ENCODE data around the gene TMEM87A.

The TMEM87A gene

GRCh38 chr15:42287931-42288330 is 14.7 kb upstream of the TMEM87A start:
- TF ChIP-seq CTCF (conservative IDR thresholded peaks at IDR 0.05; ENCODE audit: low read depth, low read length): no peak
- H3K9ac ChIP-seq: no peak overlapping the region
- no peak overlapping the region for H3K27ac ChIP-seq
- H3K4me2 ChIP-seq: no peak overlapping the region
- no peaks in the 10 kb centered on the region for H3K79me2 ChIP-seq (ENCODE audit: insufficient read depth, low read depth)
- no peaks in the 10 kb centered on the region for H3K27me3 ChIP-seq (ENCODE audit: insufficient read depth, low read depth)
- H3K4me3 ChIP-seq (IDR thresholded peaks at IDR 0.05; ENCODE audit: insufficient read depth, low read depth, low read length): no peak overlapping the region
- no peaks in the 10 kb centered on the region for H3K36me3 ChIP-seq (ENCODE audit: insufficient read depth)
- no peaks in the 10 kb centered on the region for H4K20me1 ChIP-seq (ENCODE audit: insufficient read depth)
- no peak overlapping the region for H2AFZ ChIP-seq (ENCODE audit: low read depth)
- peaks cover 1% of the 10 kb centered on the region for H3K4me1 ChIP-seq (ENCODE audit: low read depth, poor library complexity, severe bottlenecking)

- H4K20me1 ChIP-seq (ENCODE audit: insufficient read depth): no peaks in the 10 kb centered on the region
- H2AFZ ChIP-seq (ENCODE audit: low read depth): no peak overlapping the region
- H3K4me1 ChIP-seq (ENCODE audit: low read depth, poor library complexity, severe bottlenecking): peaks cover 13% of the 10 kb centered on the region
- no peak overlapping the region for H3K9ac ChIP-seq
- H3K36me3 ChIP-seq (ENCODE audit: insufficient read depth): no peaks in the 10 kb centered on the region
- H3K27me3 ChIP-seq (ENCODE audit: insufficient read depth, low read depth): no peaks in the 10 kb centered on the region
- H3K4me3 ChIP-seq (IDR thresholded peaks at IDR 0.05; ENCODE audit: insufficient read depth, low read depth, low read length): no peak overlapping the region
- no peak overlapping the region for H3K27ac ChIP-seq
- H3K79me2 ChIP-seq (ENCODE audit: insufficient read depth, low read depth): no peaks in the 10 kb centered on the region
- no peak for TF ChIP-seq CTCF (conservative IDR thresholded peaks at IDR 0.05; ENCODE audit: low read depth, low read length)
- no peak overlapping the region for H3K4me2 ChIP-seq
These were observed 13.3 kb upstream of the TMEM87A start for GRCh38 chr15:42286445-42287029.

- H3K4me1 ChIP-seq (ENCODE audit: low read depth, poor library complexity, severe bottlenecking): peaks cover 13% of the 10 kb centered on the region
These were observed 11.8 kb upstream of the TMEM87A start for GRCh38 chr15:42285034-42285433.

GRCh38 chr15:42284551-42284950 is 11.3 kb upstream of the TMEM87A start:
- peaks cover 13% of the 10 kb centered on the region for H3K4me1 ChIP-seq (ENCODE audit: low read depth, poor library complexity, severe bottlenecking)
- H3K4me2 ChIP-seq: no peak overlapping the region
- no peak overlapping the region for H3K4me3 ChIP-seq (IDR thresholded peaks at IDR 0.05; ENCODE audit: insufficient read depth, low read depth, low read length)
- H3K36me3 ChIP-seq (ENCODE audit: insufficient read depth): no peaks in the 10 kb centered on the region
- no peak for TF ChIP-seq CTCF (conservative IDR thresholded peaks at IDR 0.05; ENCODE audit: low read depth, low read length)
- no peaks in the 10 kb centered on the region for H4K20me1 ChIP-seq (ENCODE audit: insufficient read depth)
- H3K9ac ChIP-seq: no peak overlapping the region
- H2AFZ ChIP-seq (ENCODE audit: low read depth): no peak overlapping the region
- H3K27me3 ChIP-seq (ENCODE audit: insufficient read depth, low read depth): no peaks in the 10 kb centered on the region
- no peak overlapping the region for H3K27ac ChIP-seq
- H3K79me2 ChIP-seq (ENCODE audit: insufficient read depth, low read depth): no peaks in the 10 kb centered on the region

More at GRCh38 chr15:42285034-42285433, 11.8 kb upstream of the TMEM87A start:
- Histone ChIP-seq H3K4me3 (IDR thresholded peaks at IDR 0.05; ENCODE audit: insufficient read depth, low read depth, low read length) (no peak overlapping the region), H3K27me3 (ENCODE audit: insufficient read depth, low read depth) (no peaks in the 10 kb centered on the region), H2AFZ (ENCODE audit: low read depth) (no peak overlapping the region), H4K20me1 (ENCODE audit: insufficient read depth) (no peaks in the 10 kb centered on the region), H3K4me2 (no peak overlapping the region), H3K27ac (no peak overlapping the region), H3K79me2 (ENCODE audit: insufficient read depth, low read depth) (no peaks in the 10 kb centered on the region), H3K36me3 (ENCODE audit: insufficient read depth) (no peaks in the 10 kb centered on the region), H3K9ac (no peak overlapping the region)
- TF ChIP-seq CTCF (conservative IDR thresholded peaks at IDR 0.05; ENCODE audit: low read depth, low read length): no peak

All from KMS-11 (cell line).